H1 (cell line): ENCODE data around the gene FRRS1. TPM values are rescaled to one million over a fixed set of nuclear protein-coding genes. Genes with fewer than 3 reads are reported as not detected.

Experiments
- CBX5 ChIP-seq: fragments of 300-800, 300-1000 bp; sonication (generic); IDR thresholded peaks from 2 replicates; pipeline ENCODE4 v1.7.1; 2016; ENCODE audit warnings: antibody characterized with exemption, low read length, low read depth
- KDM1A ChIP-seq: fragments of 200-600, 300-600 bp; sonication (generic); IDR thresholded peaks from 2 replicates; pipeline ENCODE4 v1.7.1; 2016; ENCODE audit warnings: mild to moderate bottlenecking, low read length, borderline replicate concordance
- RBBP5 ChIP-seq: IDR thresholded peaks from 2 replicates; pipeline ENCODE4 v1.7.1; 2012; ENCODE audit warnings: low read depth, mild to moderate bottlenecking, inconsistent platforms, low read length, moderate library complexity, borderline replicate concordance
- polyA plus RNA-seq, 7 experiments: library from polyadenylated mRNA; depleted of rRNA in 3 of 7; stranded (reverse) in 5 of 7; unstranded in 2 of 7; fragments of >200 nt in 5 of 7; fragments of 200-250 nt in 2 of 7; gene quantifications; 1 replicate in 5 of 7; 2 replicates in 1 of 7; 4 replicates in 1 of 7; pipeline versions ENCODE4 v1.2.1 to v1.2.3, GENCODE V29; 2011 to 2013; ENCODE audit warnings: missing spikeins in 2 of 7, mixed read lengths in 2 of 7
- total RNA-seq: library from RNA; stranded (reverse); fragmentation: NEBNext Ultra II Directional; extraction: Animal tissue kit (Norgen Biotek cat#: 25700); gene quantifications from 2 replicates; pipeline ENCODE4 v1.2.1, GENCODE V29; 2021

FRRS1 gene
- total and polyA plus RNA-seq, 2 of the 8 experiments (the other 6 are each of a cell fraction or from before 2014, with no cell fraction given): 3.5 to 6.5 TPM

DNA sequence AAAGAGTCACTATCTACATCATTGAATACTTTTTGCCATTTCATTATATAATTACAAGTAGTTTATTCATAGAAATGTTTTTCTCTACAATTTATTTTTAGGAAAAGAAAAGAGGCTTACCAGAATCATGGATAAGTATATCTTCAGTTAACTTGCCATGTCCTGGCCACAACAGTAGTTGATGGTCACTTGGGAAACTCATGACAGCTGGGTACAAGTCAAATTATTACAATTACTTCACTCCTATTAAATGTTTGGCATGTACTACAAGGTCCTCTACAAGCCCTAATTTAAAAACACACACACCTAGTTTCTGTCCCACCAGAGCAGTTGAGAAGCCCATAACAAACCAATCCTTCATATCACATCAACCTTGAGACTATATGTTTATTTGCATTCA, 91.1 kb downstream of the FRRS1 start (continued):
- TF ChIP-seq KDM1A (no peak), RBBP5 (no peak), CBX5 (no peak)
- TF ChIP-seq, all 59 proteins: peak for 0
